GM18517 (cell line): ENCODE data around the gene OTUD5.

Experiments used
- ATAC-seq: cut with Tn5 transposase; IDR thresholded peaks from one replicate; pipeline ENCODE4 v1.9.1; 2021; ENCODE audit warnings: mild to moderate bottlenecking, moderate library complexity; ENCODE audit not compliant: unreplicated experiment

The OTUD5 gene

GRCh38 chrX:48974033-48974432, 16.6 kb upstream of the OTUD5 start:
- ATAC-seq = no peak

GRCh38 chrX:48972220-48973164, 15.1 kb upstream of the OTUD5 start:
- ATAC-seq = no peak

- ATAC-seq = no peak
These were observed 14.1 kb upstream of the OTUD5 start, which contains the start of gene KCND1 for GRCh38 chrX:48971249-48972219. Gene KCND1, minus strand, starts transcription at chrX:48971844. Its CDS starts 1,573 bp downstream, at chrX:48970271.

GRCh38 chrX:48969471-48969870, 12.1 kb upstream of the OTUD5 start:
- no peak for ATAC-seq

GRCh38 chrX:48968377-48968776, 11.0 kb upstream of the OTUD5 start:
- ATAC-seq = no peak

GRCh38 chrX:48966796-48967579, 9.6 kb upstream of the OTUD5 start:
- ATAC-seq = no peak

GRCh38 chrX:48965959-48966358, 8.6 kb upstream of the OTUD5 start:
- no peak for ATAC-seq

GRCh38 chrX:48961585-48962091, 4.2 kb upstream of the OTUD5 start:
- no peak for ATAC-seq

- ATAC-seq = no peak
These were observed 2.9 kb upstream of the OTUD5 start for GRCh38 chrX:48960291-48960690.

GRCh38 chrX:48958635-48959094, 1.3 kb upstream of the OTUD5 start:
- ATAC-seq = no peak

GRCh38 chrX:48957827-48958634, 624 bp upstream of the OTUD5 start:
- peak; percentile 76 for ATAC-seq

- no peak for ATAC-seq
These were observed 536 bp downstream of the OTUD5 start for GRCh38 chrX:48956728-48957414.

GRCh38 chrX:48948589-48948988, 8.8 kb downstream of the OTUD5 start:
- no peak for ATAC-seq

- peak; percentile 56 for ATAC-seq
These were observed 11.7 kb downstream of the OTUD5 start for GRCh38 chrX:48945517-48946348.

GRCh38 chrX:48942895-48943294, 14.5 kb downstream of the OTUD5 start:
- ATAC-seq = no peak

GRCh38 chrX:48940404-48940955, 16.9 kb downstream of the OTUD5 start:
- ATAC-seq = no peak

- ATAC-seq = no peak
These were observed 17.7 kb downstream of the OTUD5 start for GRCh38 chrX:48939524-48940228.
